ENCODE results near the gene GRAMD2A. TPM values are rescaled to one million over a fixed set of nuclear protein-coding genes. Genes with fewer than 3 reads are reported as not detected.

Gene GRAMD2A
- total RNA-seq, 1 donor from 2014 or later = 2.6 TPM

DNA sequence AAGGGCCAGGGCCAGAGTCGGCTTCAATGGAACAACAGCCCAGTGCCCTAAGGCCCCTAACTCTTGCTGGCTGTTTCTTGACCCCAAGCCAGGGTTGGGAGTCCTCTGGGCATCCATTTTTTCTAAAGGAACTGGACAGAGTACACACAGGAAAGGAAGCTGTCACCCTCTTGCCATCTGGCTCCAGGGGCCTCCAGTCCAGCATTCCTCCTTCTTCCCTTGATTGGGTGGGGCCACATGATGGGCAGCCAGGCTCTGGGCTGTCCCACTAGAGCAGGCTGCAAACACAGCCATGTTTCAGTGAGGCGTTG, 1.6 kb upstream of the GRAMD2A start:
- TF ChIP-seq, protein P1, sequence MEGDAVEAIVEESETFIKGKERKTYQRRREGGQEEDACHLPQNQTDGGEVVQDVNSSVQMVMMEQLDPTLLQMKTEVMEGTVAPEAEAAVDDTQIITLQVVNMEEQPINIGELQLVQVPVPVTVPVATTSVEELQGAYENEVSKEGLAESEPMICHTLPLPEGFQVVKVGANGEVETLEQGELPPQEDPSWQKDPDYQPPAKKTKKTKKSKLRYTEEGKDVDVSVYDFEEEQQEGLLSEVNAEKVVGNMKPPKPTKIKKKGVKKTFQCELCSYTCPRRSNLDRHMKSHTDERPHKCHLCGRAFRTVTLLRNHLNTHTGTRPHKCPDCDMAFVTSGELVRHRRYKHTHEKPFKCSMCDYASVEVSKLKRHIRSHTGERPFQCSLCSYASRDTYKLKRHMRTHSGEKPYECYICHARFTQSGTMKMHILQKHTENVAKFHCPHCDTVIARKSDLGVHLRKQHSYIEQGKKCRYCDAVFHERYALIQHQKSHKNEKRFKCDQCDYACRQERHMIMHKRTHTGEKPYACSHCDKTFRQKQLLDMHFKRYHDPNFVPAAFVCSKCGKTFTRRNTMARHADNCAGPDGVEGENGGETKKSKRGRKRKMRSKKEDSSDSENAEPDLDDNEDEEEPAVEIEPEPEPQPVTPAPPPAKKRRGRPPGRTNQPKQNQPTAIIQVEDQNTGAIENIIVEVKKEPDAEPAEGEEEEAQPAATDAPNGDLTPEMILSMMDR (IDR thresholded peaks at IDR 0.05; ENCODE audit: unreplicated experiment) = no peak
- no peak overlapping the region for H3K27ac Mint-ChIP-seq
- H3K4me1 Mint-ChIP-seq = peaks cover 3% of the 10 kb centered on the region
- no peaks in the 10 kb centered on the region for H3K9me3 Mint-ChIP-seq
- H3K27me3 Mint-ChIP-seq (ENCODE audit: low read depth) = peaks cover 31% of the 10 kb centered on the region
- peaks cover 11% of the 10 kb centered on the region for H3K36me3 Mint-ChIP-seq
- no peak for DNase-seq (ENCODE audit: low spot score in 2 of 2, unreplicated experiment in 2 of 2)
- H3K4me3 Mint-ChIP-seq = no peak overlapping the region

DNA sequence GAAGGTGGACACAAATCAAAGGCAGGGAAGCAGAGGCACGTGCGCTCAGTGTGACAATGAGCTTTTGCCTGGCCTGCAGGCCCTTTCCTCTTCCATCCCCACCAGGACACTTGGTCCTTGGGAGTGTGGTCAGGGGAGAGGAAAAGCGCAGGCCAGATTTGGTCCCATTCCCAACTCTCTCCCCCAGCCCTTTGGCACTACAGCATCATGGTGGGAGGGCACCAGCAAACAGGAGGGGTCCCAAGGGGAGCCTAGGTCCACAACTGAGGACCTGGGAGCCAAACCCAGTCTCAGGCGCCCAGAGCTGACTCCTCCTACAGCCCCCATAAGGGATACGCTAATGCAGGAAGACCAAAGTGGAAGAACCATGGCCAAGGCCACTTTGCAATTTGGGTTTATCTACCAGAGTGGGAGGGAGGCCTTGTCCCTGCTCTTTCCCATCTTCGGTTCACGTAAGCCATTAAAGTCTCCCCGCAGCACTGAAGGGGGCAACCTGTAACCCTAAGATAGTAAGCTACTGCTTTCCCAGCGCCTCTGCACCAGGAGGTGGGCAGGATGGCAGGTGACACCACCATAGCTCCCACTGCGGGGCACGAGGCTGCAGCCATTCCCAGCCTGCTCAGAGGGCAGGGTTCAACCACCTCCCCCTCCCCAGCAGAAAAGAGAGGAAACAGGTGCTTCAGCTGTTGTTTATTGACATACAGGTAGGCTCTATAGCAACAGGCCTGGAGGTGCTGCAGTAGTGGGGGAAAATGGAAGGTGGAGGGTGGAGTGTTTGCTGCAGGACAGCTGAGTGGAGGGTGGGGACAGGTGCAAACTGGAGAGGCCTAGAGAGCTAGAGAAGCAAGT, 993 bp upstream of the GRAMD2A start:
- Mint-ChIP-seq H3K27ac (no peak overlapping the region), H3K4me3 (peak overlapping the region; percentile 76), H3K9me3 (no peaks in the 10 kb centered on the region), H3K4me1 (peaks cover 3% of the 10 kb centered on the region), H3K27me3 (ENCODE audit: low read depth) (peaks cover 34% of the 10 kb centered on the region), H3K36me3 (peaks cover 11% of the 10 kb centered on the region)
- TF ChIP-seq, protein P1 (IDR thresholded peaks at IDR 0.05; ENCODE audit: unreplicated experiment) = no peak
- no peak for DNase-seq (ENCODE audit: low spot score in 2 of 2, unreplicated experiment in 2 of 2)

- H3K9me3 Mint-ChIP-seq = no peaks in the 10 kb centered on the region
- H3K27me3 Mint-ChIP-seq (ENCODE audit: low read depth) = peaks cover 34% of the 10 kb centered on the region
- no peak for DNase-seq (ENCODE audit: low spot score in 2 of 2, unreplicated experiment in 2 of 2)
- H3K36me3 Mint-ChIP-seq = peaks cover 4% of the 10 kb centered on the region
- H3K4me3 Mint-ChIP-seq = peak overlapping the region; percentile 70
- TF ChIP-seq, protein P1 (IDR thresholded peaks at IDR 0.05; ENCODE audit: unreplicated experiment) = no peak
- peaks cover 6% of the 10 kb centered on the region for H3K4me1 Mint-ChIP-seq
- H3K27ac Mint-ChIP-seq = no peak overlapping the region
Measured at GRCh38 chr15:72197041-72197459, 537 bp downstream of the GRAMD2A start.

- peaks cover 36% of the 10 kb centered on the region for H3K27me3 Mint-ChIP-seq (ENCODE audit: low read depth)
- H3K27ac Mint-ChIP-seq = no peak overlapping the region
- peaks cover 4% of the 10 kb centered on the region for H3K36me3 Mint-ChIP-seq
- H3K4me3 Mint-ChIP-seq = peak overlapping the region; percentile 70
- H3K4me1 Mint-ChIP-seq = peaks cover 6% of the 10 kb centered on the region
- no peak for DNase-seq (ENCODE audit: low spot score in 2 of 2, unreplicated experiment in 2 of 2)
- H3K9me3 Mint-ChIP-seq = no peaks in the 10 kb centered on the region
- TF ChIP-seq, protein P1 (IDR thresholded peaks at IDR 0.05; ENCODE audit: unreplicated experiment) = no peak
Measured at GRCh38 chr15:72196409-72197040, 1.1 kb downstream of the GRAMD2A start.

GRCh38 chr15:72195101-72195511, 2.5 kb downstream of the GRAMD2A start:
- Mint-ChIP-seq H3K27me3 (ENCODE audit: low read depth) (peaks cover 36% of the 10 kb centered on the region), H3K9me3 (no peaks in the 10 kb centered on the region), H3K27ac (no peak overlapping the region), H3K4me3 (no peak overlapping the region), H3K36me3 (peaks cover 3% of the 10 kb centered on the region), H3K4me1 (peaks cover 6% of the 10 kb centered on the region)
- TF ChIP-seq, protein P1 (IDR thresholded peaks at IDR 0.05; ENCODE audit: unreplicated experiment) = no peak
- DNase-seq (ENCODE audit: low spot score in 2 of 2, unreplicated experiment in 2 of 2) = no peak
